ENCODE measurements around the gene HSD11B1.

Gene HSD11B1

DNA sequence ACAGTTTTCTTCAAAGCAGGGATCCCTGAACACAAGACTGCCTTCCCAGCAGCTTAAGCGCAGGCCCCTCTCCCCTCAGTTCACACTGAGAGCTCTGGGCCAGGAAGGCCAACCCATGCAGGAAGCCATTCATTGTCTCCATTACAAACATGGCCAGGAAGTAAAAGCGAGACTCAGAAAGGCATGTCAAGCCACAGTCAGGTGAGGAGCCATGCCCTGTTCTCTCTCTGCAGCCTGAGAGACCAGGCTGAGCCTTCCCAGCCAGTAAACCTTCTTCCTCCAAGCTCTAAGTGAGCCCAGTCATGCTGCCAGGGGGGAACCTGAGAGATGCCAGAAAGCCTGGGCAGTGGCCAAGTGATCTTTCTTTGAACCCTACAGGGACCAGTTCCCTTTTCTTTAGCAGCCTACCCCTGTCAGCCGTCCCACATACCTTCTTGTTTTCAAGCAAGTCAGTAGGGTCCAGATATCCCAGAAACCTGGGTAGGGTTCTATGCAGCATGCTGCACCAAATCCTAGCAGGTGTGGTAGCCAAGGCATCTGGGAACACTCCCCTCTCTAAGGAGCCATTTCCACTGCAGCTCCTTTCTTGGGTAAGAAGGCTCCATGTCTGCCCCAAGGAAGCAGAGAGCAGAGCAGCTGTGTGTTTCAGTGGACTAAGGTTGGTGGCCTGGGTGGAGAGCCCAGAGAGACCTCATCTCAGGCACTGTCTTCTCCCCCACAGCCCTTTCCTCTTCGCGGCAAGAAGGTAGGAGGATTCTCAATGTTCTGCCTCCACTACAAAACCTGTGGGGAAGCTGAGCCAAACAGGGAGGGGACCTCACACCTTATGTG lies 52.2 kb downstream of the HSD11B1 start:
- DNase-seq: no peak

DNA sequence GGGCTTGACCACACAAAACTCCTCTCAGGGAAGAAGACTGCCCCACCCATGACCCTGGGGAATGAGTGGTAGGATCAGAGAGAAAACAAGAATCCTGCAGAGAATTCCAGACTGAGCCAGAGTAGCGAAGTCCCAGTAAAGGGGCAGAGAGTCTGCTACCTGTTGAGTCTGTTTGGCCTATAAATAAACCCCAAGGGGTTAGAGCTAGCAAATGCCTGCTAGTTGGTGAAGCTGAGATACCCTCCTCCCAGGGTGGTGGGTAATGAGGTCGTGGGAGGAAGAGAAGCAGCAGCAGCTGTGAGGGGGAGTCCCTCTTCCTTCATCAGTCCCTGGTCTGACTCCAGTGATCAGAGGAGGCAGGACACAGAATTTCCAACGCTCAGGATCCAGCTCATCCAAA lies 53.8 kb downstream of the HSD11B1 start:
- no peak for DNase-seq

DNA sequence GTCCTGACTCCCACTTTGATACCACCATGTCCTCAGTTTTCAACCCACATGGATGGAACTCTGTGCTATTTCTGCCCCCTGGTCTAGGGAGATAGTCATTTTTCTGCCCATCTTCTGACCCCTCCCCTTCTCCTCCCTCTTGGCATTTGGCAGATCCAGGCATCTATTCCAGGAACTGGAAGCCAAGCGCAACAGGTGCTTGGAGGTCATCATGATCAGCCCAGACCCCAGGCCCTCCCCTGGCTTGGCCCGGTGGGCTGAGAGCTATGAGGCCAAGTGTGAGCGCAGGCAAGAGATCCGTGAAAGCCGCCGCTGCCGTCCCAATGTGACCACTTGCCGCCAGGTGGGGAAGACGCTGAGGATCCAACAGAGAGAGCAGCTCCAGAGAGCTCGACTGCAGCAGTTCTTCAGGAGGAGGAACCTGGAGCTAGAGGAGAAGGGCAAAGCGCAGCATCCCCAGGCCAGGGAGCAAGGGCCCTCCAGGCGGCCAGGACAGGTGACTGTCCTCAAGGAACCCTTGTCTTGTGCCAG lies 55.2 kb downstream of the HSD11B1 start:
- DNase-seq: no peak

DNA sequence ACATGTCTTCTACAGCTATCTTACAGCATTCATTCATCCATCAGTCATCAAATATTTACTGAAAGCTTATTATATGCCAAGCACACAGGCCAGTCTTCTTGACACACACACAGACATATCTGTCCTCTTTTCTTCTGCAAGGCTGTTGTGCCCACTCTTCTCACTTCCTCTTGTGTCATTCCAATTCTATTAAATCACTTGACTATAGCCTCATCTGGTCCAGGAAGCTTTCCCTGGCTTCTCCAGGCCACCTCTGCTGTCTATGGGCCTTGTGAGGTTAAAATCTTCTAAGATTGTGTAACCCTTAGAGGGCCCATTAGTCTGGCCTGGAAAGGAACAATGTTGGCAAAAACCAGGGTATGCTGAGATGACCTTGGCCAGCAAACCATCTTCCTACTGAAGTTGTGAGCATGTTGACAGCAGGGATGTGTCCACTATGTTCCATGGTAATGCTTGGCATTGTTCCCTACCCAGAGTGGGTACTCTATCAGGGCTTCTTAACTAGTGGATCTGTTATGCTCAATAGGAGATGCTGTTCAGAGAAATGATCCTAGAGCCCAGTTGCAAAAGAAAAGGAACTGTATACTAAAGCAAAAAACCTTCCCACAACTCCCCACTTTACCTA lies 56.5 kb downstream of the HSD11B1 start:
- DNase-seq: no peak

DNA sequence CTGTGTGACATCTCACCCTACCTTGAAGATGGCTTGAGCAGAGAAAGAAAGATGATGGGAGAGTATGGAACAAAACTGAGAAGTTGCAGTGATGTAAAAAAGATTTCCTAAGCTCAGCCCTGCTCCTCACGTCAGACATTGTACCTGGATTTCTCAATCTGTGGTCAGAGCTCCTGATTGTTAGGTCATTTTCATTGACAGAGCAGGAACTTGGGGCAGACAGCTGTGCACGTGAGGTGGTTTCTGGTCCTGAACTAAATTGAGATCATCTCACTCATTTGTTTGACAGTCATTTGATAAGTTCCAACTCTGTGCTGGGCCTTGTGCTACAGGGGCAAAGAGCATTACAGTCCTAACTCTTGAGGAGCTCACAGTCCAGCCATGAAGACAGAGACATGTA lies 61.4 kb downstream of the HSD11B1 start:
- DNase-seq: no peak

DNA sequence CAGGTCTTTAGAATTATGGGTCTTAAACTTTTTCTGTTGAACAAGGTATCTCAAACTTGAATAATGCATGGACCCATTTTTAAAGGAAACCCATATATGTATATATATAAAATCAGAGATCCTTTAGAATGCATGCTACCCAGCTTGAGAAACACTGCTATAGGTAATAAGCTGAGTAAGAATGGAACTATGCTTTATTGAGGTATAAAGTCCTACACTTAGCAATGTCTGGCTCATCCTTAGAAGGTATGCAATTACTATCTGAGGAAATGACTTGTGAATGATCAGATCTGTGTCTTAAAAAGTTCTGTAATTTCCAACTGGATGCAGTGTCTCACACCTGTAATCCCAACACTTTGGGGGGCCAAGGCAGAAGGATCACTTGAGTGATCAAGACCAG lies 62.5 kb downstream of the HSD11B1 start:
- DNase-seq: no peak

DNA sequence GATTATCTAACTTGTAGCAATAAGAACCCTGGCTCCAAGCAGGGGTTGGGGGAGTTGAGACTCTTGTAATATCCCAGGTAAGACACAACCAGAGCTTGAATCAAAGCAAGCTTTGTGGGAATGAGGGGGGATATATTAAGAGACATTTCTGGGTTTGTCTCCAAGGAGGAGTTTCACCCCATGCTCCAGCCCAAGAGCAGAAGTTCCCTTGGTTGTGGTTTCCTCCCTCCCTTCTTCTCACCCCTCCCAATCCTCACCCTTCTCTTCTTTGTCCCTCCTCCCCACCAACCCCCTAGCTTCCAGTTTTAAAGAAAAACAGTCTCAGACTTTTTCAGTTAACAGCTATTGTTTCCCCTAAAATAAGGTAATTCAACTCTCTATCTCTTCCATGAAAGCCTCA lies 63.1 kb downstream of the HSD11B1 start:
- DNase-seq: no peak

DNA sequence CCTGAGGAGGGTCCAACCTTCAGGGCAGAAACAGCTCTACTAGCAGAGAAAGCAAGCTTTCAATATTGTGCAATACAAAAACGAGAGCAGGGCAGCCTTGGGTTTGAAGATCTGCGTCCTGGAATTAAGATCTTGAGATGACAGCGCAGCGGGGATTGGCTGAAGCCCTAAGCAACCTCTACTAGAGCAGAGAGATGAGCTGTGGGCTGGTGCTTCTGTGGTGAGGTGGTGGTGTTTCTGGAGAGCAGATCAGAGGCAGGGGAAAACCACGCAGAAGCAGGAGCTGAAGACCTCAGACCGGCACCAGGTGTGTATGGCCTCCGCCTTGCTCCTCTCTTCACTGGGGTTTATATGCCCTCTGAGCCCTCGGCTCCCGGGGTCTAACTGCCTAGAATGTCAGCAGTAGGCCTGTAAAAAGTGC lies 63.7 kb downstream of the HSD11B1 start:
- no peak for DNase-seq

DNA sequence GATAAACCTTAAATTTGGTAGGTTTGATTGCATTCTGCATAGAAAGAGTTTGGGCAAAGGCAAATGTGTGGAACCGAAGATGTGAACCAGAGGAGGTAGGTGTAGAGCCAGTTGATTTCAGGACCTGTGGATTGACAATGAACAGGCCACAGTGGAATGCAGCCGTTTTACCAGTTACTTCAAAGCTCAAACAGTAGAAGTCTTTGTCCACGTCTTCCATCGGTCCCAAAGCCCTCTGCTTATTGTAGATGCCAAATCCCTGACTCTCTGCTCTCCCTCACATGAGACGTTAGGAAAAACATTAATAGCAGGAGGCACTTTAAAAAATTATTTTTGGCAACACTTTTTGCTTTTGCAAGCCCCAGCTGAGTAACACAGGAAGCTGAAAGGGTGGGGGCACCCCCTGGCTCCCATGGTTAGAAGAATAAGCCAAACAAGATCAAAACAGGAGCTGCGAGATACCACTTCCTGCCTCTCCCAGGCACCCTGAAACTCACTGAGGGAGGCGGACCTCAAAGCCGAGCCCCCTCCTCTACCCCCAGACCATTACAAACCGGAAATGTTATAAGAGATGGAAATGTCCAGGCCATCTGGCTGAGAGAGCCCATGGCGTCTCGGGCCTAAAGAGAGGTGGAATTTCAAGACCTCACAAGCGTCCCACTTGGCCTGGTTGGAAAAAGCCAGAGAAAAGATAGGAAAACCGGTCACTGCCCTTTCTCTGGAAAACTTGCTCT lies 64.7 kb downstream of the HSD11B1 start:
- DNase-seq: no peak

DNA sequence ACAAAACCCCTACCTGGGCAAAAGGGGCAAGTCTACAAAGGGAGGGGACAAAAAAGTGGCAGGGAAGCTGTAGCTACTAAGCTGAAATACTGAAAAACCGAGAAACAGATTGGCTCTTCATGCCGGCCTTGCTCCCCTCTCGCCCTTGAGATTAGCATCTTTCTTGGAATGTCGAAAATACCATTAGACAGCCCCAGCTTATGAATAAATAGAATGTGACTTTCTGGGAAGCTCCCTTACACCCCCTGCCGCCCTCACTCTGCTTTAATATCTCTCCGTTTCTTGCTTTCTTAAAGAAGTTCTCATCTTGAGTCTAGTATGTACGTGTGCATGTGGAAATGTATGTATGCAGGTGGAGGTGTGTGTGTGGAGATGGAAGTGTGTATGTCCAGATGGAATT lies 65.3 kb downstream of the HSD11B1 start:
- DNase-seq: no peak

DNA sequence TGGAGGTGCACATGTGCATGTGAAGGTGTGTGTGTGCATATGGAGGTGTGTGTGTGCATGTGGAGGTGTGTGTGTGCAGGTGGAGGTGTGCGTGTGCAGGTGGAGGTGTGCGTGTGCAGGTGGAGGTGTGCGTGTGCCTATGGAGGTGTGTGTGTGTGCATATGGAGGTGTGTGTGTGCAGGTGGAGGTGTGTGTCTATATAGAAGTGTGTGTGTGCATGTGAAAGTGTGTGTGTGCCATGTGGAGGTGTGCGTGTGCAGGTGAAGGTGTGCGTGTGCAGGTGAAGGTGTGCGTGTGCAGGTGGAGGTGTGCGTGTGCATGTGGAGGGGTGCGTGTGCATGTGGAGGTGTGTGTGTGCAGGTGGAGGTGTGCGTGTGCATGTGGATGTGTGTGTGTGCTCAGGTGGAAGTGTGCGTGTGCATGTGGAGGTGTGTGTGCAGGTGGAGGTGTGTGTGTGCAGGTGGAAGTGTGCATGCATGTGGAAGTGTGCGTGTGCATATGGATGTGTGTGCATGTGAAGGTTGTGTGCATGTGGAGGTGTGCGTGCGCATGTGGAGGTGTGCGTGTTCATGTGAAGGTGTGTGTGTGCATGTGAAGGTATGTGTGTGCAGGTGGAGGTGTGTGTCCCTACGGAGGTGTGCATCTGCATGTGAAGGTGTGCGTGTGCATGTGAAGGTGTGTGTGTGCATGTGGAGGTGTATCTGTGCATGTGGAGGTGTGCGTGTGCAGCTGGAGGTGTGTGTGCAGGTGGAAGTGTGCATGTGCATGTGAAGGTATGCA lies 66.2 kb downstream of the HSD11B1 start:
- DNase-seq: no peak

DNA sequence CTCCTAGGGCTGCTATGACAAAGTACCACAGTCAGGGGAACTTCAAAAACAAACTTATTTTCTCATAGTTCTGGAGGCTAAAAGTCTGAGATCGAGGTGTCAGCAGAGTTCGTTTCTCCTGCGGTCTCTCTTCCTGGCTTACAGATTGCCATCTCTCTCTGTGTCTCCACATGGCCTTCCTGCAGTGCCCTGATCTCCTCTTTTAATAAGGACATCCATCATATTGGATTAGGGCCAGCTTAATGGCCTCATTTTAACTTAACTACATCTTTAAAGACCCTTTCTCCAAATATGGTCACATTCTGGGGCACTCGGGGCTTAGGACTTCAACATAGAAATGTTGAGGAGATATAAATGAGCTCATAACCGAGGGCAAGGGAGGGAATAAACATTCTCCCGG lies 67.5 kb downstream of the HSD11B1 start:
- DNase-seq: no peak

DNA sequence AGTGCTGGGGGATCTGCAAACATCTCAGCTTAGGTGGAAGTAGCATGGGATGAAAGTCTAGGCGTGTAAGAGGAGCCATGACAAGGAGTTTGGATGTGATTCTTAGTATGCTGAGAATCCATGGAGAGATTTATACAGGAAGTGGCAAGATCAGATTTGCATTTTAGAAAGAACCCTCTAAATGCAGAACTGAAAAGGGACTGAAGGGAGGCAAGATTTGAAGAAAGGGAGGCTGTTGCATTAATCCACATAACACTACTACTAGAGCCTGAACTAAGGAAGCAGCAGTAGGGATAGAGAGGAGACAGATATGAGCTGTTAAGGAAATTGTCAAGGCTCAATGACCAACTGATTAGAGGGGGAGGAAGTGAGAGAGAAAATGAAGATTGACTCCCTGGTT lies 69.9 kb downstream of the HSD11B1 start:
- DNase-seq: no peak

DNA sequence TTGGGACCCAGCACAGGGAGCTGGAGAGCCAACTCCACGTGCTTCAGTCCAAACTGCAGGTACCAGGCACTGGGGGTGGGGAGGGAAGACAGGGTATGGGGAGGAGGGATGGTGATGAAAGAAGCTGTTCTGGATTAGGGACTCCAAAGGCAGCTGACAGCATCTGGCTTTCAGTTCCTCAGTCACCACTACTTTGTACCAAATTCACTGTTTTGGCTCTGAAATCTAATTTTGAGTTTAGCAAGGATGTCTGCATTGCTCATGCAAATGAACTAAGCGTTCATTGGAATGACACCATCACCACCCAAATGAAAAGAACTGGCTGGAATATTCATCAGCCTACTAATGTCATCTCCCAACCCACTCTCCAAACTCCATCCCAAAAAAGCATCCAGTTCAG lies 71.0 kb downstream of the HSD11B1 start:
- DNase-seq: no peak

DNA sequence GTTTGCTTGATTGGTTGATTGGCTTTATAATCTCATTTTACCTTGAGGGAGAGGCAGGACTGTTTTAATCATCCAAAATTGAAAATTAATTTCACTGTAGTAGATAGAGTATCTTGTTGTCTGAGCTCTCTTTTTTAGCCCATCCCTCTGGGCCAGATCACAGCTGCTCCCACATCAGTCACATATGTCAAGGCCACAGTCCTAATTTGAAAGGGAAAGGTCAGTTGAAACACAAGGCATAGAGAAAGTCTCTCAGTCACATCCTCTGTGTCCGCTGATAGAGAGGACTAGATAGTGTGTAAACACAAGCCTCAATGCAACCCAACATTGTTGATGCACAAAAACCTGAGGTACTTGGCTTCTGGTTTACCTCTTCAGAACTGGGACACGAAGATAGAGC lies 72.9 kb downstream of the HSD11B1 start:
- no peak for DNase-seq

DNA sequence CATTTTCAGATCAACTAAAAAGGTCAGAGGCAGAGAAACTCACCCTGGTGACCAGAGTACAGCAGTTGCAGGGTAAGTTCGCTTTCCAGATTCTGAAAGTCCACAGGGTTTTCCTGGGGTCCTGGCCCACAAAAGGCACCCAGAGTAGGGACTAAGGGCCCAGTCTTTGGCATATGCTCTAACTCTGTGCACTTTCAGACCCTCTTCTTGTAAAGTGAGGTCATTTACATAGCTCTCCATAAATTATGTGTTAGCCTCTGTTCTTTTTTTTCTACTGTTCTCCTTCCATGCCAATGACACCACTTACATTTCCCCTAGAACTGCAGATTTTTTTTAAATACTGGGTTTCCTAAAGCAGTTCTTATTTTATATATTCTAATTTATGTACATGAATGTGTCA lies 73.5 kb downstream of the HSD11B1 start:
- no peak for DNase-seq

DNA sequence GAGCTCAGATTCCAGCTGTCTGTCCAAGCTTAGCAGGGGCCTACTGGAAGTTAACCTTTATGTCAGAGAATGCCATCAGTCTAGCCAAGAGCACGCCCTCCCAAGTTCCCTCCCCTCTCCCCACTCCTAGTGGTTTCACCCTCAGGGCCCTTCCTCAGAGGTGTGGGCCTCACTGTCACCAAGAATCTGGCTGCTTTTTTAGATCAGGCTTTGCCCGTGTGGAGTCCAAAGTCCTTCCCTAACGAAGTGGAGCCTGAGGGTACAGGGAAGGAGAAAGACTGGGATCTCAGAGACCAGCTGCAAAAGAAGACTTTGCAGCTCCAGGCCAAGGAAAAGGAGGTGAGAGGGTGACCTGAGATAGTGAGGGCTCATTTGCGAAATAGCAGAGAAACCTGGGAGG lies 75.6 kb downstream of the HSD11B1 start:
- no peak for DNase-seq

DNA sequence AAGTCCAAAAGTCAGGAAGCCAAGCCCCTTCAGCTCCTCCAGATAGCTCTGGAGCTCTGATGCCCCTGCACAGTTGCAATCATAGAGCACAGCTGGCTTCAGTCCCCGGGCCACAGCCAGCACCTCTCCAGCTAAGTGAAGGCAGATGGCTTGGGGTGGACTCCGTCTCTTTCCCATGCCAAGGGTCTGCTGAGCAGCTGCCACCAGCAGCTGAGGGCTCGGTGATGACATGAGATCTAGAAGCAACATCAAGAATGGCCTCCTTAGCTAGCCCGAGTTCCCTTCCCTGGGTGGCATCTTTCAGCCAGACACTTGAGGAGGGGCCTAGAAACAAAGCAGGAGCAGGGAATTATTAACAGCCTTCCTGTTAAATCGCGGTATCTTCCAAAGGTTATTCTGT lies 78.7 kb downstream of the HSD11B1 start:
- no peak for DNase-seq

Data from NCI-H187 (cell line).